ENCODE results near the gene EPB41L3. TPM values are rescaled to one million over a fixed set of nuclear protein-coding genes. Genes with fewer than 3 reads are reported as not detected.
"Not testable (repeated sequence)": the region's sequence is repeated elsewhere in the genome, so short reads cannot be mapped to it uniquely, and the experiment has no call there.

Gene EPB41L3
- total and polyA plus RNA-seq, 5 donors = 8.7 to 23.7 (median 20.8) TPM

DNA sequence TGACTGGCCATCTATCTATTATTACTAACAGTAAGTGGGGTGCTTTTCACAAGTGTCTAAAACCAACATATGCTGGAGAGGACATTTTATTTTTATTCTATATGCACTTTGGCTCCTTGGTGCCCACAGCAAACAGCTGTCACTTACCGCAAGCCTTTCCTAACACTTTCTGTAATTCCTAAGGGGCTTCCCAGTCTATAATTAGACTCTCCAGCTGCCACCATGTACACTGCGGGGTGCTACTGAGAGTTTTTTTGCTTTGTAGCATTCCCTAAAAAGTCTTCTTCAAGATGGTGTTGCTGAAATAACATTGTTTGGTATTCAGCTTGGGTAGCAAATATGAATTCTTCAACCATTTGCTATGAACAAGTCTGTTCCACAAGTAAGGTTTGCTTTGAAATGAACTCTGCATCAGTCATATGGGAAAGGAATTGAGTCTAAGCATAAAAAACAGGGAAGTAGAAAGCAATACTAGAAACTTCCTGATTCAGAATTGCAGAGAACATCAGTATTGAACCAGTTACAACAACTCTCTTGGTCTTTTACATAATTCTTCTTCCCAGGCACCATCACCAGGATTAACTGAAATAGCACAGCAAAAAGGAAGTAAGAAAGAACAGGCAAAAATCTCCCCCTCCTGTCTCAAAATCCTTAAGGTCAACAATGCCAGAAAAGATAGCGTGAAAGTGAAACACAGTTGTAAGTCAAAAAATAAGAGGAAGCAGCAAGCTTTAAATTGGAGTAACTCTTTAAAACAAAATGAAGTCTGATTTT is 28.6 kb downstream of the EPB41L3 start:
- no peaks in the 10 kb centered on the region for H3K9me3 ChIP-seq (ENCODE audit: control insufficient read depth, low read length)
- intact Hi-C loops (cut with DNase I) = no loop called here
- H3K27ac ChIP-seq (ENCODE audit: low read length) = no peak overlapping the region
- DNase-seq (no peak), ATAC-seq (peak; percentile 9 to 29)
- no peaks in the 10 kb centered on the region for H3K27me3 ChIP-seq (ENCODE audit: control insufficient read depth, insufficient read depth)
- peaks cover 3% of the 10 kb centered on the region for H3K4me1 ChIP-seq (ENCODE audit: control insufficient read depth, insufficient read depth, low read length)
- no peak overlapping the region for H3K4me3 ChIP-seq (ENCODE audit: low read length)
- 21% methylated on average over 3 of the region's 3 CpGs for WGBS

DNA sequence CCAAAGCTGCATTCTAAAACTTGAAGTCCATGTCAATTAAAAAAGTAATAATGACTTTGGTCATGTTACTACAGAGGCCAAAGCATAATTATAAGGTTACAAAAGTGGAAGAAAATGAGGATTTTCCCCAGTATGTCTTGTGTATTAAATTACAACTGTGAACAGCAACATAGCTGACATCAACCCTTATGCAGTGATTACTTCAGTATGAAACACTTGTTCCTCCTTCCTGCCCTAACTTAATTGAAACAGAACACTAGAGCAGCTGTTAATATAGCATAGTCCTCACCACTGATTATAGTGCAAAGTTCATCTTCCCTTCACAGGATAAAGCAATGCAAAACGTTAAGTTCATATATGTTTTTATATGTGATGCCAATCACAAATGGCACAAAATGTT is 29.9 kb downstream of the EPB41L3 start:
- Histone ChIP-seq H3K4me1 (ENCODE audit: control insufficient read depth, insufficient read depth, low read length) (no peaks in the 10 kb centered on the region), H3K27ac (ENCODE audit: low read length) (no peak overlapping the region), H3K27me3 (ENCODE audit: control insufficient read depth, insufficient read depth) (no peaks in the 10 kb centered on the region), H3K9me3 (ENCODE audit: control insufficient read depth, low read length) (no peaks in the 10 kb centered on the region), H3K4me3 (ENCODE audit: low read length) (no peak overlapping the region)
- intact Hi-C loops (cut with DNase I) = no loop called here
- 35% methylated on average over 1 of the region's 1 CpG for WGBS
- DNase-seq = no peak
- no peak for ATAC-seq

GRCh38 chr18:5512176-5512575 is 31.6 kb downstream of the EPB41L3 start:
- no peak overlapping the region for H3K27ac ChIP-seq (ENCODE audit: low read length)
- H3K9me3 ChIP-seq (ENCODE audit: control insufficient read depth, low read length) = no peaks in the 10 kb centered on the region
- WGBS = 96% methylated on average over 4 of the region's 4 CpGs
- no peaks in the 10 kb centered on the region for H3K4me1 ChIP-seq (ENCODE audit: control insufficient read depth, insufficient read depth, low read length)
- intact Hi-C loops (cut with DNase I) = no loop called here
- H3K4me3 ChIP-seq (ENCODE audit: low read length) = no peak overlapping the region
- DNase-seq (no peak), ATAC-seq (no peak)
- H3K27me3 ChIP-seq (ENCODE audit: control insufficient read depth, insufficient read depth) = no peaks in the 10 kb centered on the region

DNA sequence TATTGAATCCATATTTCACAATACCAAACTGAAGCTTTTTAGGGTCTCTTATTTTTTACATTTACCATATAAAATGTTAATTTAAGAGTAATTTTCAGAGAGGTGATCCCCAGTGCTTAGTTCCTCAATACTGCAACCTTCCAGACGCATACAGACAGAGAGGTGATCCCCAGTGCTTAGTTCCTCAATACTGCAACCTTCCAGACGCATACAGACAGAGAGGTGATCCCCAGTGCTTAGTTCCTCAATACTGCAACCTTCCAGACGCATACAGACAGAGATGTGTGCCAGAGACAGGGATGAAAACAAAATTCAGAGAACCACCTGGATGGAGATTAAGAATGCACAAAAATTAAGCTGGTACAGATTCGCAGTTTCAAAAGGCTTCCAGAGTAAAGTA is 32.3 kb downstream of the EPB41L3 start:
- WGBS = 82% methylated on average over 4 of the region's 4 CpGs
- H3K4me1 ChIP-seq (ENCODE audit: control insufficient read depth, insufficient read depth, low read length); H3K9me3 ChIP-seq (ENCODE audit: control insufficient read depth, low read length); H3K27ac ChIP-seq (ENCODE audit: low read length); DNase-seq; H3K4me3 ChIP-seq (ENCODE audit: low read length); H3K27me3 ChIP-seq (ENCODE audit: control insufficient read depth, insufficient read depth); ATAC-seq; intact Hi-C loops (cut with DNase I): not testable (repeated sequence)

- Histone ChIP-seq H3K27ac (ENCODE audit: low read length) (no peak overlapping the region), H3K27me3 (ENCODE audit: control insufficient read depth, insufficient read depth) (no peaks in the 10 kb centered on the region), H3K9me3 (ENCODE audit: control insufficient read depth, low read length) (no peaks in the 10 kb centered on the region), H3K4me1 (ENCODE audit: control insufficient read depth, insufficient read depth, low read length) (no peaks in the 10 kb centered on the region), H3K4me3 (ENCODE audit: low read length) (no peak overlapping the region)
- WGBS = 81% methylated on average over 7 of the region's 7 CpGs
- DNase-seq (no peak), ATAC-seq (no peak)
- intact Hi-C loops (cut with DNase I) = no loop called here
Observed at GRCh38 chr18:5510135-5510846, 33.5 kb downstream of the EPB41L3 start.

GRCh38 chr18:5508821-5509220 is 35.0 kb downstream of the EPB41L3 start:
- intact Hi-C loops (cut with DNase I) = no loop called here

GRCh38 chr18:5507756-5508155 is 36.0 kb downstream of the EPB41L3 start:
- ATAC-seq (no peak), DNase-seq (no peak)
- intact Hi-C loops (cut with DNase I) = no loop called here
- no peaks in the 10 kb centered on the region for H3K4me1 ChIP-seq (ENCODE audit: control insufficient read depth, insufficient read depth, low read length)
- no peaks in the 10 kb centered on the region for H3K27me3 ChIP-seq (ENCODE audit: control insufficient read depth, insufficient read depth)
- H3K27ac ChIP-seq (ENCODE audit: low read length) = no peak overlapping the region
- 58% methylated on average over 2 of the region's 2 CpGs for WGBS
- no peaks in the 10 kb centered on the region for H3K9me3 ChIP-seq (ENCODE audit: control insufficient read depth, low read length)
- no peak overlapping the region for H3K4me3 ChIP-seq (ENCODE audit: low read length)

More at GRCh38 chr18:5508821-5509220, 35.0 kb downstream of the EPB41L3 start:
- Histone ChIP-seq H3K27ac (ENCODE audit: low read length) (no peak overlapping the region), H3K9me3 (ENCODE audit: control insufficient read depth, low read length) (no peaks in the 10 kb centered on the region), H3K4me3 (ENCODE audit: low read length) (no peak overlapping the region), H3K4me1 (ENCODE audit: control insufficient read depth, insufficient read depth, low read length) (no peaks in the 10 kb centered on the region), H3K27me3 (ENCODE audit: control insufficient read depth, insufficient read depth) (no peaks in the 10 kb centered on the region)
- DNase-seq (no peak), ATAC-seq (no peak)
- WGBS = 80% methylated on average over 2 of the region's 2 CpGs

DNA sequence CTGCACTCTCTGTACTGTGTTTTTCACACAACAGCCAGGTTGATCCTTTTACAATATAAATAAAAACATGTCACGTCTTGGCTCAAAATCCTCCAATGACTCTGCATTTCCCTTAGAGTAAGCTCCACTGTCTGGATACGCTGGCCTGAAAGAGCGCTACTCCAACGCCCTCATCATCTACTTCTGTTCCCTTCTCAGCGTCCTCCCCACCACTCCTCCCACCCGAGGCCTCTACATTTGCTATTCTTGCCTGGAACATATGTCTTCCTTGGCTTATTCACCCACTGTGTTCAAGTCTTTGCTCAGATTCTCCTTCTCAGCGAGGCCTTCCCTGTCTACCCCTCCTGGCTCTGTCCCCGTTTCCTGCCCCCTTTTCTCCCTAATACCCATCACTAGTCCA is 37.6 kb downstream of the EPB41L3 start:
- Histone ChIP-seq H3K4me3 (ENCODE audit: low read length) (no peak overlapping the region), H3K27me3 (ENCODE audit: control insufficient read depth, insufficient read depth) (no peaks in the 10 kb centered on the region), H3K4me1 (ENCODE audit: control insufficient read depth, insufficient read depth, low read length) (no peaks in the 10 kb centered on the region), H3K27ac (ENCODE audit: low read length) (no peak overlapping the region), H3K9me3 (ENCODE audit: control insufficient read depth, low read length) (no peaks in the 10 kb centered on the region)
- ATAC-seq (no peak), DNase-seq (no peak)
- WGBS = 96% methylated on average over 8 of the region's 8 CpGs
- intact Hi-C loops (cut with DNase I) = no loop called here

GRCh38 chr18:5503740-5504139 is 40.1 kb downstream of the EPB41L3 start:
- no peak for DNase-seq
- Histone ChIP-seq H3K4me1 (ENCODE audit: control insufficient read depth, insufficient read depth, low read length) (no peaks in the 10 kb centered on the region), H3K9me3 (ENCODE audit: control insufficient read depth, low read length) (no peaks in the 10 kb centered on the region), H3K27me3 (ENCODE audit: control insufficient read depth, insufficient read depth) (no peaks in the 10 kb centered on the region), H3K4me3 (ENCODE audit: low read length) (no peak overlapping the region), H3K27ac (ENCODE audit: low read length) (no peak overlapping the region)
- no peak for ATAC-seq
- intact Hi-C loops (cut with DNase I) = no loop called here

GRCh38 chr18:5500158-5500939 is 43.4 kb downstream of the EPB41L3 start:
- Histone ChIP-seq H3K9me3 (ENCODE audit: control insufficient read depth, low read length) (no peaks in the 10 kb centered on the region), H3K4me1 (ENCODE audit: control insufficient read depth, insufficient read depth, low read length) (no peaks in the 10 kb centered on the region), H3K27me3 (ENCODE audit: control insufficient read depth, insufficient read depth) (no peaks in the 10 kb centered on the region), H3K4me3 (ENCODE audit: low read length) (no peak overlapping the region), H3K27ac (ENCODE audit: low read length) (no peak overlapping the region)
- DNase-seq = no peak
- 83% methylated on average over 7 of the region's 7 CpGs for WGBS
- intact Hi-C loops (cut with DNase I) = no loop called here
- no peak for ATAC-seq

DNA sequence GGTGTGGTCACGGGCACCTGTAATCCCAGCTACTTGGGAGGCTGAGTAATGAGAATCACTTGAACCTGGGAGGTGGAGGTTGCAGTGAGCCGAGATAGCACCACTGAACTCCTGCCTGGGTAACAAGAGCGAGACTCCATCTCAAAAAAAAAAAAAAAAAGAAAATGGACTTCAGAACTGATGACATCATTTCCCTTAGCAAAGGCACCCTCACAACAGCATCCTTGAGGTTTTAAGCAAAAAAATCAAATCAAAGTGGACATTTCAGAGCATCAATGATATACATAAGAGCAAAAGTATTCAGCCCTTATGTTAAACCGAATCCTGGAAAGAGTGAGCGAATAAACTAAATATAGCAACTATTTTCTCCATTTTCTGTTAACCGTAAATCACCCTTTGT is 45.3 kb downstream of the EPB41L3 start:
- intact Hi-C loops (cut with DNase I) = no loop called here
- ATAC-seq (no peak), DNase-seq (no peak)
- no peak overlapping the region for H3K4me3 ChIP-seq (ENCODE audit: low read length)
- no peaks in the 10 kb centered on the region for H3K4me1 ChIP-seq (ENCODE audit: control insufficient read depth, insufficient read depth, low read length)
- no peaks in the 10 kb centered on the region for H3K27me3 ChIP-seq (ENCODE audit: control insufficient read depth, insufficient read depth)
- WGBS = 89% methylated on average over 6 of the region's 6 CpGs
- no peaks in the 10 kb centered on the region for H3K9me3 ChIP-seq (ENCODE audit: control insufficient read depth, low read length)
- H3K27ac ChIP-seq (ENCODE audit: low read length) = no peak overlapping the region

Data from right cardiac atrium (tissue), 5 donors.